H1 (cell line): ENCODE data around the gene TMEM115. TPM values are rescaled to one million over a fixed set of nuclear protein-coding genes. Genes with fewer than 3 reads are reported as not detected.
A peak's percentile ranks its signal among the peaks of the same experiment; 100 is the strongest.

Experiments
- BCL11A ChIP-seq, 2 experiments: IDR thresholded peaks; one replicate each; pipeline ENCODE4 v1.6.1; 2011; ENCODE audit warnings: low read depth in 2 of 2, low read length in 2 of 2, mild to moderate bottlenecking in 2 of 2
- CBX5 ChIP-seq: fragments of 300-800, 300-1000 bp; sonication (generic); IDR thresholded peaks from 2 replicates; pipeline ENCODE4 v1.7.1; 2016; ENCODE audit warnings: antibody characterized with exemption, low read length, low read depth
- CHD1 ChIP-seq: IDR thresholded peaks from 2 replicates; pipeline ENCODE4 v1.6.1; 2012; ENCODE audit warnings: low read depth, low read length, improper control_type of control experiment
- EGR1 ChIP-seq: IDR thresholded peaks from 2 replicates; pipeline ENCODE4 v1.6.1; 2011; ENCODE audit warnings: low read depth, low read length, borderline replicate concordance
- FOSL1 ChIP-seq: IDR thresholded peaks from 2 replicates; pipeline ENCODE4 v1.6.1; 2011; ENCODE audit warnings: mild to moderate bottlenecking, low read depth, low read length, moderate library complexity; ENCODE audit not compliant: insufficient read depth
- GABPA ChIP-seq: IDR thresholded peaks from 2 replicates; pipeline ENCODE4 v1.6.1; 2011; ENCODE audit warnings: mild to moderate bottlenecking, low read length, moderate library complexity, borderline replicate concordance; ENCODE audit not compliant: insufficient read depth
- HDAC2 ChIP-seq, 2 experiments: fragments of 300-600 bp in 1 of 2; sonication (generic) in 1 of 2; IDR thresholded peaks; 2 replicates each; pipeline ENCODE4 v1.6.1; 2011 to 2012; ENCODE audit warnings: low read depth in 2 of 2, low read length in 2 of 2, mild to moderate bottlenecking in 2 of 2, moderate library complexity in 2 of 2, borderline replicate concordance in 1 of 2, inconsistent platforms in 1 of 2
- JUN ChIP-seq: IDR thresholded peaks from 2 replicates; pipeline ENCODE4 v1.6.1; 2011; ENCODE audit warnings: low read depth, mild to moderate bottlenecking, improper control_type of control experiment, low read length
- JUND ChIP-seq: IDR thresholded peaks from 2 replicates; pipeline ENCODE4 v1.6.1; 2011; ENCODE audit warnings: mild to moderate bottlenecking, improper control_type of control experiment, low read length
- KDM5A ChIP-seq: fragments of 200-600 bp; IDR thresholded peaks from 2 replicates; pipeline ENCODE4 v1.7.1; 2012; ENCODE audit warnings: mild to moderate bottlenecking, low read length, inconsistent platforms, mixed read lengths
- RAD21 ChIP-seq, 2 experiments: IDR thresholded peaks in 1 of 2; conservative IDR thresholded peaks in 1 of 2; 2 replicates each; pipeline ENCODE4 v1.6.1; 2011; ENCODE audit warnings: low read depth in 2 of 2, low read length in 2 of 2, improper control_type of control experiment in 1 of 2, inconsistent platforms in 1 of 2, mild to moderate bottlenecking in 1 of 2, moderate library complexity in 1 of 2
- RXRA ChIP-seq: IDR thresholded peaks from 2 replicates; pipeline ENCODE4 v1.6.1; 2011; ENCODE audit warnings: low read depth, mild to moderate bottlenecking, low read length, moderate library complexity; ENCODE audit not compliant: insufficient read depth
- SIRT6 ChIP-seq: IDR thresholded peaks from one replicate; pipeline ENCODE4 v1.7.1; 2012; ENCODE audit warnings: low read length, inconsistent platforms
- SIX5 ChIP-seq: IDR thresholded peaks from 2 replicates; pipeline ENCODE4 v1.6.1; 2011; ENCODE audit warnings: mild to moderate bottlenecking, low read depth, low read length
- SP2 ChIP-seq: IDR thresholded peaks from 2 replicates; pipeline ENCODE4 v1.6.1; 2012; ENCODE audit warnings: mild to moderate bottlenecking, low read length, inconsistent platforms
- ZNF274 ChIP-seq: IDR thresholded peaks from 2 replicates; pipeline ENCODE4 v1.7.0; 2012; ENCODE audit warnings: low read length, borderline replicate concordance; ENCODE audit errors: extremely low read depth
- polyA plus RNA-seq, 7 experiments: library from polyadenylated mRNA; depleted of rRNA in 3 of 7; stranded (reverse) in 5 of 7; unstranded in 2 of 7; fragments of >200 nt in 5 of 7; fragments of 200-250 nt in 2 of 7; gene quantifications; 1 replicate in 5 of 7; 2 replicates in 1 of 7; 4 replicates in 1 of 7; pipeline versions ENCODE4 v1.2.1 to v1.2.3, GENCODE V29; 2011 to 2013; ENCODE audit warnings: missing spikeins in 2 of 7, mixed read lengths in 2 of 7
- total RNA-seq: library from RNA; stranded (reverse); fragmentation: NEBNext Ultra II Directional; extraction: Animal tissue kit (Norgen Biotek cat#: 25700); gene quantifications from 2 replicates; pipeline ENCODE4 v1.2.1, GENCODE V29; 2021
- TF ChIP-seq, protein P1 (sequence below): IDR thresholded peaks from 2 replicates; pipeline ENCODE4 v1.6.1; 2011; ENCODE audit warnings: low read depth, mild to moderate bottlenecking, low read length; ENCODE audit not compliant: insufficient read depth
- TF ChIP-seq, protein P2 (sequence below): IDR thresholded peaks from 2 replicates; pipeline ENCODE4 v1.6.1; 2011; ENCODE audit warnings: low read length, improper control_type of control experiment

The TMEM115 gene
- total and polyA plus RNA-seq, 2 of the 8 experiments (the other 6 are each of a cell fraction or from before 2014, with no cell fraction given) = 25.4 to 32.4 TPM

DNA sequence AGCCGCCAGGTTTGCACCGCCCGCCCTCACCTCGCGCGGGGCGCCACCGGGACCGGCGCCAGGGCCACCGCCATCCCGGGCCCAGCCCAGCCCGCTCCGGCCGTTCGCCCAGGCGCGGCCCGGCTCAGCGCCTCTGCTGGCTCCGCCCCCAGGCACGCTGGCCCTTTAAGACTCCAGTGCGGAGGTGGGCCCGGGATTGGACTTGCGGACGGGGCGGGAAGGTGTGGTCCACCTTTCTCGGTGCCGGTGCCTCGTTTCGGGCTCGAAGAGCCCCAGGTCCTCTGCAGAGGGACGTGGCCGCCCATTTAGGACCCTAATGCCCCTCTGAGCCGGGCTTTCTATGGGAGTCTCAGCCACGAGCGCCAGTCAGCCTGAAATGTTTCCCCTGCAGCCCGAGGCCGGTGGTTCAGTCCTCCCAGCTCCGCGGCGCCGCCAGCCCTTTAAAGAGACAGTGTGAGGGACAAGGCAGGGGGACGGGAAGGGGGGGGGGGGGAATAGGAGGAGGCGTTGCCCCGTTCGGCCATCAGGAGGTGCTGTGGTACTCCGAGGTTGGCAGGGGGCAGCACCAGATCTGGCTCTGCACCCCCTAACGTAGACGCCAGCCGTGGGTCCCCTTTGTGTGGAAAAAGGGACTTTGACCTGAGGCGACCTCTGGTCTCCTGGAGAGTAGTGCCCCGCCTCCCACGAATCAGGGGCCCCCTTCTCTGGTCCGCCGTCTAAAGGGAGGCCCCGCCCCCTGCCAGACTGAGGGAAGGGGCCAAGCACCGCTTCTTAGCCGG lies 37.8 kb downstream of the TMEM115 start (continued):
- TF ChIP-seq GABPA (peak; percentile 23; the same call in 1 of the 2 replicates), SIRT6 (no peak), HDAC2 (IDR thresholded peaks at IDR 0.05; ENCODE audit: borderline replicate concordance in 1 of 2, low read depth in 2 of 2, low read length in 2 of 2) (0 out of 4 replicates have a peak, but pooled peaks of 1 of the 2 experiments have one; percentile 50), CBX5 (no peak), CHD1 (peak; percentile 94), JUN (no peak), RAD21 (IDR thresholded peaks at IDR 0.05 in 1 of 2, conservative IDR thresholded peaks at IDR 0.05 in 1 of 2; ENCODE audit: low read depth in 2 of 2, low read length in 2 of 2) (0 out of 4 replicates have a peak, but pooled peaks of 1 of the 2 experiments have one; percentile 20), FOSL1 (no peak), KDM5A (no peak), SIX5 (no peak), JUND (peak; percentile 96), BCL11A (IDR thresholded peaks at IDR 0.05; ENCODE audit: low read depth in 2 of 2, low read length in 2 of 2) (no peak), ZNF274 (no peak), SP2 (no peak), EGR1 (no peak; the same call in 1 of the 2 replicates), RXRA (peak; percentile 68; the same call in 1 of the 2 replicates)
- TF ChIP-seq, protein P1, sequence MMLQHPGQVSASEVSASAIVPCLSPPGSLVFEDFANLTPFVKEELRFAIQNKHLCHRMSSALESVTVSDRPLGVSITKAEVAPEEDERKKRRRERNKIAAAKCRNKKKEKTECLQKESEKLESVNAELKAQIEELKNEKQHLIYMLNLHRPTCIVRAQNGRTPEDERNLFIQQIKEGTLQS = no peak
- TF ChIP-seq, protein P2, sequence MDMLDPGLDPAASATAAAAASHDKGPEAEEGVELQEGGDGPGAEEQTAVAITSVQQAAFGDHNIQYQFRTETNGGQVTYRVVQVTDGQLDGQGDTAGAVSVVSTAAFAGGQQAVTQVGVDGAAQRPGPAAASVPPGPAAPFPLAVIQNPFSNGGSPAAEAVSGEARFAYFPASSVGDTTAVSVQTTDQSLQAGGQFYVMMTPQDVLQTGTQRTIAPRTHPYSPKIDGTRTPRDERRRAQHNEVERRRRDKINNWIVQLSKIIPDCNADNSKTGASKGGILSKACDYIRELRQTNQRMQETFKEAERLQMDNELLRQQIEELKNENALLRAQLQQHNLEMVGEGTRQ = no peak
